GM21723 (cell line): ENCODE results near the gene HBA2.
"Not testable (repeated sequence)": the region's sequence is repeated elsewhere in the genome, so short reads cannot be mapped to it uniquely, and the experiment has no call there.

Experiments
- ATAC-seq: cut with Tn5 transposase; IDR thresholded peaks from one replicate; pipeline ENCODE4 v1.9.1; 2021; ENCODE audit warnings: mild to moderate bottlenecking, moderate library complexity; ENCODE audit not compliant: unreplicated experiment

HBA2 gene

DNA sequence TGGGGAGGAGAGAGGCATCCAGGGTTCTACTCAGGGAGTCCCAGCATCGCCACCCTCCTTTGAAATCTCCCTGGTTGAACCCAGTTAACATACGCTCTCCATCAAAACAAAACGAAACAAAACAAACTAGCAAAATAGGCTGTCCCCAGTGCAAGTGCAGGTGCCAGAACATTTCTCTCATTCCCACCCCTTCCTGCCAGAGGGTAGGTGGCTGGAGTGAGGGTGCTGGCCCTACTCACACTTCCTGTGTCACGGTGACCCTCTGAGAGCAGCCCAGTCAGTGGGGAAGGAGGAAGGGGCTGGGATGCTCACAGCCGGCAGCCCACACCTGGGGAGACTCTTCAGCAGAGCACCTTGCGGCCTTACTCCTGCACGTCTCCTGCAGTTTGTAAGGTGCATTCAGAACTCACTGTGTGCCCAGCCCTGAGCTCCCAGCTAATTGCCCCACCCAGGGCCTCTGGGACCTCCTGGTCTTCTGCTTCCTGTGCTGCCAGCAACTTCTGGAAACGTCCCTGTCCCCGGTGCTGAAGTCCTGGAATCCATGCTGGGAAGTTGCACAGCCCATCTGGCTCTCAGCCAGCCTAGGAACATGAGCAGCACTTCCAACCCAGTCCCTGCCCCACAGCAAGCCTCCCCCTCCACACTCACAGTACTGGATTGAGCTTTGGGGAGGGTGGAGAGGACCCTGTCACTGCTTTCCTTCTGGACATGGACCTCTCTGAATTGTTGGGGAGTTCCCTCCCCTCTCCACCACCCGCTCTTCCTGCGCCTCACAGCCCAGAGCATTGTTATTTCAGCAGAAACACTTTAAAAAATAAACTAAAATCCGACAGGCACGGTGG is 1.5 kb downstream of the HBA2 start:
- not testable (repeated sequence) for ATAC-seq

DNA sequence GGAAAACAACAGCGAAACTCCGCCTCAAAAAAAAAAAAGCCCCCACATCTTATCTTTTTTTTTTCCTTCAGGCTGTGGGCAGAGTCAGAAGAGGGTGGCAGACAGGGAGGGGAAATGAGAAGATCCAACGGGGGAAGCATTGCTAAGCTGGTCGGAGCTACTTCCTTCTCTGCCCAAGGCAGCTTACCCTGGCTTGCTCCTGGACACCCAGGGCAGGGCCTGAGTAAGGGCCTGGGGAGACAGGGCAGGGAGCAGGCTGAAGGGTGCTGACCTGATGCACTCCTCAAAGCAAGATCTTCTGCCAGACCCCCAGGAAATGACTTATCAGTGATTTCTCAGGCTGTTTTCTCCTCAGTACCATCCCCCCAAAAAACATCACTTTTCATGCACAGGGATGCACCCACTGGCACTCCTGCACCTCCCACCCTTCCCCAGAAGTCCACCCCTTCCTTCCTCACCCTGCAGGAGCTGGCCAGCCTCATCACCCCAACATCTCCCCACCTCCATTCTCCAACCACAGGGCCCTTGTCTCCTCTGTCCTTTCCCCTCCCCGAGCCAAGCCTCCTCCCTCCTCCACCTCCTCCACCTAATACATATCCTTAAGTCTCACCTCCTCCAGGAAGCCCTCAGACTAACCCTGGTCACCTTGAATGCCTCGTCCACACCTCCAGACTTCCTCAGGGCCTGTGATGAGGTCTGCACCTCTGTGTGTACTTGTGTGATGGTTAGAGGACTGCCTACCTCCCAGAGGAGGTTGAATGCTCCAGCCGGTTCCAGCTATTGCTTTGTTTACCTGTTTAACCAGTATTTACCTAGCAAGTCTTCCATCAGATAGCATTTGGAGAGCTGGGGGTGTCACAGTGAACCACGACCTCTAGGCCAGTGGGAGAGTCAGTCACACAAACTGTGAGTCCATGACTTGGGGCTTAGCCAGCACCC is 2.6 kb downstream of the HBA2 start:
- ATAC-seq = no peak

DNA sequence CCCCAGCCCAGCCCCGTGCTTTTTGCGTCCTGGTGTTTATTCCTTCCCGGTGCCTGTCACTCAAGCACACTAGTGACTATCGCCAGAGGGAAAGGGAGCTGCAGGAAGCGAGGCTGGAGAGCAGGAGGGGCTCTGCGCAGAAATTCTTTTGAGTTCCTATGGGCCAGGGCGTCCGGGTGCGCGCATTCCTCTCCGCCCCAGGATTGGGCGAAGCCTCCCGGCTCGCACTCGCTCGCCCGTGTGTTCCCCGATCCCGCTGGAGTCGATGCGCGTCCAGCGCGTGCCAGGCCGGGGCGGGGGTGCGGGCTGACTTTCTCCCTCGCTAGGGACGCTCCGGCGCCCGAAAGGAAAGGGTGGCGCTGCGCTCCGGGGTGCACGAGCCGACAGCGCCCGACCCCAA is 3.3 kb downstream of the HBA2 start:
- not testable (repeated sequence) for ATAC-seq

DNA sequence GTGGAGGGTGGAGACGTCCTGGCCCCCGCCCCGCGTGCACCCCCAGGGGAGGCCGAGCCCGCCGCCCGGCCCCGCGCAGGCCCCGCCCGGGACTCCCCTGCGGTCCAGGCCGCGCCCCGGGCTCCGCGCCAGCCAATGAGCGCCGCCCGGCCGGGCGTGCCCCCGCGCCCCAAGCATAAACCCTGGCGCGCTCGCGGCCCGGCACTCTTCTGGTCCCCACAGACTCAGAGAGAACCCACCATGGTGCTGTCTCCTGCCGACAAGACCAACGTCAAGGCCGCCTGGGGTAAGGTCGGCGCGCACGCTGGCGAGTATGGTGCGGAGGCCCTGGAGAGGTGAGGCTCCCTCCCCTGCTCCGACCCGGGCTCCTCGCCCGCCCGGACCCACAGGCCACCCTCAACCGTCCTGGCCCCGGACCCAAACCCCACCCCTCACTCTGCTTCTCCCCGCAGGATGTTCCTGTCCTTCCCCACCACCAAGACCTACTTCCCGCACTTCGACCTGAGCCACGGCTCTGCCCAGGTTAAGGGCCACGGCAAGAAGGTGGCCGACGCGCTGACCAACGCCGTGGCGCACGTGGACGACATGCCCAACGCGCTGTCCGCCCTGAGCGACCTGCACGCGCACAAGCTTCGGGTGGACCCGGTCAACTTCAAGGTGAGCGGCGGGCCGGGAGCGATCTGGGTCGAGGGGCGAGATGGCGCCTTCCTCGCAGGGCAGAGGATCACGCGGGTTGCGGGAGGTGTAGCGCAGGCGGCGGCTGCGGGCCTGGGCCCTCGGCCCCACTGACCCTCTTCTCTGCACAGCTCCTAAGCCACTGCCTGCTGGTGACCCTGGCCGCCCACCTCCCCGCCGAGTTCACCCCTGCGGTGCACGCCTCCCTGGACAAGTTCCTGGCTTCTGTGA is 4.1 kb downstream of the HBA2 start, which contains the start of gene HBA1:
TSS of gene HBA1 (plus strand) at position 204 of the 906 bp plus-strand sequence. CDS start at position 241, 37 bp downstream.
- not testable (repeated sequence) for ATAC-seq

DNA sequence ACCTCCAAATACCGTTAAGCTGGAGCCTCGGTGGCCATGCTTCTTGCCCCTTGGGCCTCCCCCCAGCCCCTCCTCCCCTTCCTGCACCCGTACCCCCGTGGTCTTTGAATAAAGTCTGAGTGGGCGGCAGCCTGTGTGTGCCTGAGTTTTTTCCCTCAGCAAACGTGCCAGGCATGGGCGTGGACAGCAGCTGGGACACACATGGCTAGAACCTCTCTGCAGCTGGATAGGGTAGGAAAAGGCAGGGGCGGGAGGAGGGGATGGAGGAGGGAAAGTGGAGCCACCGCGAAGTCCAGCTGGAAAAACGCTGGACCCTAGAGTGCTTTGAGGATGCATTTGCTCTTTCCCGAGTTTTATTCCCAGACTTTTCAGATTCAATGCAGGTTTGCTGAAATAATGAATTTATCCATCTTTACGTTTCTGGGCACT is 4.7 kb downstream of the HBA2 start:
- no peak for ATAC-seq

DNA sequence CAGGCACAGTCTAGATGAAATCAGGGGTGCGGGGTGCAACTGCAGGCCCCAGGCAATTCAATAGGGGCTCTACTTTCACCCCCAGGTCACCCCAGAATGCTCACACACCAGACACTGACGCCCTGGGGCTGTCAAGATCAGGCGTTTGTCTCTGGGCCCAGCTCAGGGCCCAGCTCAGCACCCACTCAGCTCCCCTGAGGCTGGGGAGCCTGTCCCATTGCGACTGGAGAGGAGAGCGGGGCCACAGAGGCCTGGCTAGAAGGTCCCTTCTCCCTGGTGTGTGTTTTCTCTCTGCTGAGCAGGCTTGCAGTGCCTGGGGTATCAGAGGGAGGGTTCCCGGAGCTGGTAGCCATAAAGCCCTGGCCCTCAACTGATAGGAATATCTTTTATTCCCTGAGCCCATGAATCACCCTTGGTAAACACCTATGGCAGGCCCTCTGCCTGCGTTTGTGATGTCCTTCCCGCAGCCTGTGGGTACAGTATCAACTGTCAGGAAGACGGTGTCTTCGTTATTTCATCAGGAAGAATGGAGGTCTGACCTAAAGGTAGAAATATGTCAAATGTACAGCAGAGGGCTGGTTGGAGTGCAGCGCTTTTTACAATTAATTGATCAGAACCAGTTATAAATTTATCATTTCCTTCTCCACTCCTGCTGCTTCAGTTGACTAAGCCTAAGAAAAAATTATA is 5.4 kb downstream of the HBA2 start:
- no peak for ATAC-seq

DNA sequence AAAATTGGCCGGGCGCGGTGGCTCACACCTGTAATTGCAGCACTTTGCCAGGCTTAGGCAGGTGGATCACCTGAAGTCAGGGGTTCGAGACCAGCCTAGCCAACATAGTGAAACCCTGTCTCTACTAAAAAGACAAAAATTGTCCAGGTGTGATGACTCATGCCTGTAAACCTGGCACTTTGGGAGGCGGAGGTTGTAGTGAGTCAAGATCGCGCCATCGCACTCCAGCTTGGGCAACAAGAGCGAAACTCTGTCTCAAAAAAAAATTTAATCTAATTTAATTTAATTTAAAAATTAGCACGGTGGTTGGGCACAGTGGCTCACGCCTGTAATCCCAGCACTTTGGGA is 6.0 kb downstream of the HBA2 start:
- ATAC-seq = no peak

DNA sequence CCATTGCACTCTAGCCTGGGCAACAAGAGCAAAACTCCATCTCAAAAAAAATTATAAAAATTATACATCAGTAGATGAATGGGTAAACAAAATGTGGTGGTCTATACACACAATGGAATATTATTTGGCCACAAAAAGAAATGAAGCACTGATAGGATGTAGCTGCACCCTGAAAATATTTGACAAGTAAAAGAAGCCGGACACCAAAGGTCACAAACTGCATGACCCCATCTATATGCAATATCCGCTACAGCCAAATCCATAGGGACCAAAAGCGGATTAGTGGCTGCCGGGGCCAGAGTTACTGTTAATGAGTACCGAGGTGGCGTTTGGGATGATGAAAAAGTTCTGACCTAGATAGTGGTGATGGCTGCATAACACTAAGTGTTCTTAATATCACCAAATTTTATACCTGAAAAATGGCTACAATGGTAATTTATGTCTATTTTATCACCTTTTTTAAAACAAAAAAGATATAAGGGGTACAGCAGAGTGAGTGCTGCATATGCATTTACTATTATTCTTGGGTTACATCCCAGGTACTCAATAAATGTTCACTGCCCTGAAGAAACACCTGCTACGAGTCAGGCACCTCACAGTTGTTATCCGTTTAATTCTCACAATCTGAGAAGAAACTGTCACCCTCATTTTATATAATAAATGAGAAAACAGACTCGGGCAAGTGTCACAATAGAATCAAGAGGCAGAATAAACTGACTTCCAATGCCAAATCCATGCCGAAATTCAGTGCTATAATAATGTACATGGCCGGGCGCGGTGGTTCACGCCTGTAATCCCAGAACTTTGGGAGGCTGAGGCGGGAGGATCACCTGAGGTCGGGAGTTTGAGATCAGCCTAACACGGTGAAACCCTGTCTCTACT is 6.8 kb downstream of the HBA2 start:
- ATAC-seq = no peak

DNA sequence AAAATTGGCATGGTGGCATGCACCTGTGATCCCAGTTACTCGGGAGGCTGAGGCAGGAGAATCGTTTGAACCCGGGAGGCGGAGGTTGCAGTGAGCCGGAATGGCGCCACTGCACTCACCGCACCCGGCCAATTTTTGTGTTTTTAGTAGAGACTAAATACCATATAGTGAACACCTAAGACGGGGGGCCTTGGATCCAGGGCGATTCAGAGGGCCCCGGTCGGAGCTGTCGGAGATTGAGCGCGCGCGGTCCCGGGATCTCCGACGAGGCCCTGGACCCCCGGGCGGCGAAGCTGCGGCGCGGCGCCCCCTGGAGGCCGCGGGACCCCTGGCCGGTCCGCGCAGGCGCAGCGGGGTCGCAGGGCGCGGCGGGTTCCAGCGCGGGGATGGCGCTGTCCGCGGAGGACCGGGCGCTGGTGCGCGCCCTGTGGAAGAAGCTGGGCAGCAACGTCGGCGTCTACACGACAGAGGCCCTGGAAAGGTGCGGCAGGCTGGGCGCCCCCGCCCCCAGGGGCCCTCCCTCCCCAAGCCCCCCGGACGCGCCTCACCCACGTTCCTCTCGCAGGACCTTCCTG is 7.5 kb downstream of the HBA2 start, which contains the start of gene HBQ1:
TSS of gene HBQ1 (plus strand) at position 359 of the 575 bp plus-strand sequence. CDS start at position 387, 28 bp downstream.
- ATAC-seq = no peak

DNA sequence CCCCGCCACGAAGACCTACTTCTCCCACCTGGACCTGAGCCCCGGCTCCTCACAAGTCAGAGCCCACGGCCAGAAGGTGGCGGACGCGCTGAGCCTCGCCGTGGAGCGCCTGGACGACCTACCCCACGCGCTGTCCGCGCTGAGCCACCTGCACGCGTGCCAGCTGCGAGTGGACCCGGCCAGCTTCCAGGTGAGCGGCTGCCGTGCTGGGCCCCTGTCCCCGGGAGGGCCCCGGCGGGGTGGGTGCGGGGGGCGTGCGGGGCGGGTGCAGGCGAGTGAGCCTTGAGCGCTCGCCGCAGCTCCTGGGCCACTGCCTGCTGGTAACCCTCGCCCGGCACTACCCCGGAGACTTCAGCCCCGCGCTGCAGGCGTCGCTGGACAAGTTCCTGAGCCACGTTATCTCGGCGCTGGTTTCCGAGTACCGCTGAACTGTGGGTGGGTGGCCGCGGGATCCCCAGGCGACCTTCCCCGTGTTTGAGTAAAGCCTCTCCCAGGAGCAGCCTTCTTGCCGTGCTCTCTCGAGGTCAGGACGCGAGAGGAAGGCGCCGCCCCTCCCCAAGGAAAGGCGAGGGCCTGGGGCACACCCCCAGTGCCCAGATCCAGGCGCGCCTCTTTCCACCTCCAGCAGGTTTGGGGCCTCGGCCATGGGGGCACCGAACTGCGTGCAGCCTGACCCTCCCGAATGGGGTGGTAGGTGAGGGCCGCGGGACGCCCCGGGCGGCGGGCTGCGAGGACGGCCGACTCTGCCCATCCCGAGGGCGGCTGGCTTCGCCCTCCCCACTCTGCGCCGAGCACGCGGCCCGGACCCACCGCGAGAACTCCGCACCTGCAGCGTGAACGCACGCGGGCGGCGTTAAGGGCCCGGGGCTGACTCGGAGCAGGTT is 8.2 kb downstream of the HBA2 start:
- ATAC-seq = no peak

DNA sequence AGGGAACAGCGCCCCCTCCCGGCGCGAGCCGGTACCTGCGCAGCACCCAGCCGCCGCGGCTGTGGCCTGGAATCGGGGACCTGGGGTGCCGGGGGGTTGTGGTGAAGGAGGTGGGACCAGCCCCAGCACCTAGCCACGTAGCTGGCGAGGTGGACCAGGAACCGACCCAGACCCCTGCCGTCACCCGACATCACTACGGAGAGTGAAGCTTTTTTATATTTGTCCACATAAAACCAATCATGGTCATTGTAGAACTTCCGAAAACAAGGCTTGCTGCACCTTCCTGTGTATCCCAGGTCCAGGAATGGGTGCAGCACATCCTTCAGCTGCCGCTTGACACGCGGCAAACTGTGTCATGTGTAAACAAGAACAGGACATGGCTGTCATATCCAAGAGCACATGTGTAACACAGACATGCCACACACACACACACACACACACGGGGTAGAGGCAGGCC is 8.9 kb downstream of the HBA2 start:
- ATAC-seq = no peak

DNA sequence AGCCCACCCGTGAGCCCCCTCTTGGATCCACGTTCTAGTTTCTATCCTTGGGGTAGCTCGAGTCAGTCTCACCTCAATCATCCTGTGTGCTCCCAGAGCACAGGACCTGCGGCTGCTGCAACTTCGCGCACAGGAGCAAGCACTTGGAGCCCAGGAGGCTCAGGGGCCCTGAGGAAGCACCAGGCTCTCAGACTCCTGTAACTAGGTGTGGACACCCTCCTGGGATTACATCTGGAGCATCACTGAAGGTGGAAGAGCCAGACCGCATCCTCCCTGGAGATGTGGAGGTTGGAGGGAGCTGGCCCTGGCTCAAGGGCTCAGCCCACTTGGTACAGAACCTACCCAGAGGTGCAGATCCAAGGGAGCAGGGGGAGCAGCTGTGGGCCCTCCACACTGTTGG is 10.3 kb downstream of the HBA2 start:
- ATAC-seq = no peak

DNA sequence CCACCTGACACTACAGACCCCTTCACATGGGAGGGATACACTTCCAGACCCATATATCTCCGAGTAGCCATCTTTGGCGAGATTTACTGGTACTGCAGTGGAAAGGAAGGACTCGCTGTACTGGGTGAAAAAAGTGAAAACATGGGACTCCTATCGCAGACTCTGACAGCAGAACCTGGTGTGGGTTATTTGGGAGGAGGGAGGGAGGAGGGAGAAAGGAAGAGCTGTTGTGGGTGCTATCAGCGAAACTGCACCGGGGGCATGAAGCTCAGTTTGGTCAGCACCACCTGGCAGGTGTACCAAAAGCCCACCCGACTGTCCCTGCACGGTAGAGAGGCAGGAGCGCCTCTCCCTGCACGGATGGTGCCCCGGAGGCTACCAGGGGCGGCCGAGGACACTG is 12.5 kb downstream of the HBA2 start:
- no peak for ATAC-seq

DNA sequence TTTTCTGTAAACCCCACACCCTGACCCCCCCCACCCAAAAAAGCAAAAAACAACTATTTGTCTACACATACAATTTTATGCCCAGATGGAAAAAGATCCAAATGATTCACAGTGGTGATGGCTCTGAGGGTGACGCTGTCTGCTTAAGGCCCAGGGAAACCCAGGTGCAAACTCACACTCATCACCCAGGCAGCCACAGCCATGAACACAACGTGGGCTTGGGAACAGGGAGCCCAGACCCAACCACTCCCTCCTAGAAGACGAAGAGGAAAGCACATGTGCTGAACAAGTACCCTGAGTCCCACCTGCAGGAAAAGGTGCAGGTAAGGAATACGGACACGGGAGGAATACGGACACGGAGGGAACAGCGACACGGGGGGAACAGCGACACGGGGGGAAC is 13.0 kb downstream of the HBA2 start:
- ATAC-seq = no peak

DNA sequence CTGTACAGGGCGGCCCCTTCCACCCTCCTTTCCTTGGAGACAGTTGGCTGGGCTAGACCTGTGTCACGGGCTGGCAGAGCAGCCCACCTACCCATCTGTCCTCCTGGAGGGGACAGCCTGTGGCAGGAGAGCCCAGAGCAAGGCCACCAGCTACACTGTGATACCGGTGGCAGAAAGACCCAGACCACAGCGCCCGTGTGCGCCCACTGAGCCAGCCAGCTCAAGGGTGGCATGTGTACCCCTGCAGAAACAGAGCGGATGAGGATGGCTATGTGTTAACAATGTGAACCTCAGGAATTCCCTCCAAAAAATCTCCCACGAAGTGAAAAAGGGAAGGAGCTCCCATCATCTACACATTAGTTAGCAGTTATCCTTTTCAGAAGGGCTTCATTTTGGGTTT is 14.7 kb downstream of the HBA2 start:
- ATAC-seq = no peak

DNA sequence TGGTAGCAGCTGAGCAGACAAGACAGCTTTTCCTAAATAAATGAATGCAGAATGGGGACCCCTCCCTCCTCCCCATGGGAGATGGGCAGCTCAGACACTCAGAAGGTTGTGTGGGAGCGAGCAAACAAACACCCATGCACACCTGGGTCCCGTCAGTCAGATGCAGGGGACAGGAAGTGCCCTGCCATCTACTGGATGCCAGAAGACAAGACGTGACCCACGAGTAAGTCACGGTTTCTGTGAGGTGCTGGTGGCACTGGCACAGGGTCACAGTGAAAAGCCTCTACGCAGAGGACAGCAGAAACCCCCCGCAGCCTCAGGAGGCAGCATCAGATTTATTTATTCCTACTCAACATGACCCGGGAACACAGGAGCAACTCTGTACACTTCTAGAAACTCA is 16.0 kb downstream of the HBA2 start:
- no peak for ATAC-seq

DNA sequence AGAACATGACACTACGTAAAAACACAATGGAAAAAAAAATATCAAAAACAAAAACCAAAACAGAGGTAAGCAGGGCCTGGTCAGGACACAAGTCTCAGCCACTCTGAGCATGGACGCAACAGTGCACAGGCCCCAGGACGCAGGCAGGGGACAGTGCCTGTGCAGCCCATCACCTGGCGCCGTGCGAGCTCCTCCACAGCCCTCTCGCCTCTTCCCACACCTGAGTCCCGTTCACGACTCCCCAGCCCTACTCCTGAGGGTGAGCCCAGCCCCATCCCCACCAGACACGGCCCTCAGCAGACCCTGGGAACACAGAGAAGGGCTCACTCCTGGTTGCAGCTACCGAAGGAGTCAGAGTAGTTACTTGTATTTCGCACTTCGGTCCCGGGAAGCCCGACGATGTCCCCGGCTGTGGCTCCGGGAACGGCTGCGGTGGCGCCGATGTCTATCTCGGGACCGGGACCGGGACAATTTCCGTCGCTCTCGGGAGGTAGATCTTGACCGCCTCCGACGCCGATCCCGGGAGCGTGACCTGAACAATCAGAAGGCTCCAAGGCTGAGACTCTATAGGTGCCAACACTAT is 17.0 kb downstream of the HBA2 start:
- ATAC-seq = no peak
